Measurements from ENCODE around the gene PLCZ1. TPM values are rescaled to one million over a fixed set of nuclear protein-coding genes. Genes with fewer than 3 reads are reported as not detected.

Gene PLCZ1
- total RNA-seq, 2 experiments from 2014 or later = not detected

- H3K9me3 ChIP-seq (ENCODE audit: control insufficient read depth in 1 of 2, insufficient read depth in 1 of 2, low read length in 2 of 2) = no peaks in the 10 kb centered on the region
- no peaks in the 10 kb centered on the region for H3K36me3 Mint-ChIP-seq (ENCODE audit: low read depth)
- no peak overlapping the region for H3K4me3 Mint-ChIP-seq
- no peaks in the 10 kb centered on the region for H3K4me1 Mint-ChIP-seq (ENCODE audit: low read depth)
- ATAC-seq (ENCODE audit: poor library complexity) = no peak
- no peaks in the 10 kb centered on the region for H3K27me3 ChIP-seq (ENCODE audit: control insufficient read depth in 1 of 2, insufficient read depth in 2 of 2, low read length in 2 of 2)
- ChIA-PET CTCF (no interaction called here), POLR2A (no interaction called here)
- no peaks in the 10 kb centered on the region for H3K4me1 ChIP-seq (ENCODE audit: insufficient read depth, low read length)
- no peak overlapping the region for H3K27ac Mint-ChIP-seq
- no peak overlapping the region for H3K27ac ChIP-seq (ENCODE audit: low read depth in 1 of 2, low read length in 2 of 2)
- H3K9me3 Mint-ChIP-seq = no peaks in the 10 kb centered on the region
- TF ChIP-seq CTCF (IDR thresholded peaks at IDR 0.05) = no peak
- intact Hi-C loops (cut with DNase I, micrococcal nuclease) = no loop called here
- no peak overlapping the region for H3K4me3 ChIP-seq (ENCODE audit: low read length)
- DNase-seq = no peak
- no peaks in the 10 kb centered on the region for H3K27me3 Mint-ChIP-seq
- H3K36me3 ChIP-seq (ENCODE audit: insufficient read depth, low read length) = no peaks in the 10 kb centered on the region
These were observed 15.1 kb upstream of the PLCZ1 start for GRCh38 chr12:18752947-18753346.

DNA sequence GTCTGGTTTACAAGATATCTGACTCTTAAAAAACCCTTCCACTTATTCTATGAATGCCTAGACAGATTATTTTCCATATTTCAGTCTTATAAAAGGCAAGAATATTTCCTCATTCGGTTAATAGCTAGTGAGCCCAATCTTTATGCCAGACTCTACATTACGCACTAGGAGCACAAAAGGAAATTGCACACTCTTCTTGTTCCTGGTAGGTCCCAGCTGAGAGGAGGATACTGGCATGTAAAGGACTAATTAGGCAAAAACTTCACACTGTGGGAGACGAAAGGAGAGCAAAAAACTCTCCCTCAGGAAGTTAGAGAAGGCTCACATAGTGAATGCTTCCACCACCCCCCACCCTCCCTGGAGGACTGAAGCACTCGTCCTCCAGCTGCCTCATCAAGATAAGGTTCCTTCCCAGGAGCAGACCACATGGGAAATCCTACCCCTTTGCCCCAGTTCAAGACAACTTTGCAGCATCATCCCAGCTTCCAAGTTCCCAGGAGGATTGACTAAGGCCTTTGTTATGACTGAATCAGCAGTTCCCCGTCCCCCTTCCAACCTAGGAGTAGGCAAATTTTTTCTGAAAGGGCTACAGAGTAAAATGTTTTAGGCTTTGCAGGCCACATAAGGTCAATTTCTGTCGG lies 14.6 kb upstream of the PLCZ1 start:
- ChIA-PET POLR2A (no interaction called here), CTCF (no interaction called here)
- Mint-ChIP-seq H3K9me3 (no peaks in the 10 kb centered on the region), H3K36me3 (ENCODE audit: low read depth) (no peaks in the 10 kb centered on the region), H3K27me3 (no peaks in the 10 kb centered on the region), H3K27ac (no peak overlapping the region), H3K4me1 (ENCODE audit: low read depth) (no peaks in the 10 kb centered on the region), H3K4me3 (no peak overlapping the region)
- intact Hi-C loops (cut with DNase I, micrococcal nuclease) = no loop called here
- DNase-seq (no peak), ATAC-seq (ENCODE audit: poor library complexity) (no peak)
- TF ChIP-seq CTCF (IDR thresholded peaks at IDR 0.05) = no peak
- no peaks in the 10 kb centered on the region for H3K36me3 ChIP-seq (ENCODE audit: insufficient read depth, low read length)
- no peak overlapping the region for H3K27ac ChIP-seq (ENCODE audit: low read depth in 1 of 2, low read length in 2 of 2)
- no peaks in the 10 kb centered on the region for H3K27me3 ChIP-seq (ENCODE audit: control insufficient read depth in 1 of 2, insufficient read depth in 2 of 2, low read length in 2 of 2)
- no peak overlapping the region for H3K4me3 ChIP-seq (ENCODE audit: low read length)
- H3K4me1 ChIP-seq (ENCODE audit: insufficient read depth, low read length) = no peaks in the 10 kb centered on the region
- H3K9me3 ChIP-seq (ENCODE audit: control insufficient read depth in 1 of 2, insufficient read depth in 1 of 2, low read length in 2 of 2) = no peaks in the 10 kb centered on the region

GRCh38 chr12:18751866-18752265 lies 14.1 kb upstream of the PLCZ1 start:
- Mint-ChIP-seq H3K27me3 (no peaks in the 10 kb centered on the region), H3K9me3 (no peaks in the 10 kb centered on the region), H3K27ac (no peak overlapping the region), H3K4me3 (no peak overlapping the region), H3K4me1 (ENCODE audit: low read depth) (no peaks in the 10 kb centered on the region), H3K36me3 (ENCODE audit: low read depth) (no peaks in the 10 kb centered on the region)
- ChIA-PET CTCF (no interaction called here), POLR2A (no interaction called here)
- H3K9me3 ChIP-seq (ENCODE audit: control insufficient read depth in 1 of 2, insufficient read depth in 1 of 2, low read length in 2 of 2) = no peaks in the 10 kb centered on the region
- ATAC-seq (ENCODE audit: poor library complexity) = no peak
- DNase-seq = no peak
- no peak for TF ChIP-seq CTCF (IDR thresholded peaks at IDR 0.05)
- no peak overlapping the region for H3K27ac ChIP-seq (ENCODE audit: low read depth in 1 of 2, low read length in 2 of 2)
- no peaks in the 10 kb centered on the region for H3K27me3 ChIP-seq (ENCODE audit: control insufficient read depth in 1 of 2, insufficient read depth in 2 of 2, low read length in 2 of 2)
- no peaks in the 10 kb centered on the region for H3K4me1 ChIP-seq (ENCODE audit: insufficient read depth, low read length)
- intact Hi-C loops (cut with DNase I, micrococcal nuclease) = no loop called here
- no peaks in the 10 kb centered on the region for H3K36me3 ChIP-seq (ENCODE audit: insufficient read depth, low read length)
- no peak overlapping the region for H3K4me3 ChIP-seq (ENCODE audit: low read length)

Data from CD4-positive, alpha-beta T cell (primary cell).